Umbilical cord (tissue), 2 donors: ENCODE data around the gene CLEC3B. TPM values are rescaled to one million over a fixed set of nuclear protein-coding genes. Genes with fewer than 3 reads are reported as not detected.
"Not testable (repeated sequence)": the region's sequence is repeated elsewhere in the genome, so short reads cannot be mapped to it uniquely, and the experiment has no call there.

Experiments
- DNase-seq: peaks from one replicate; pipeline ENCODE4 v3.0.0-alpha.2; 2015; ENCODE audit warnings: low spot score
- total RNA-seq: library from RNA; depleted of rRNA; stranded (reverse); fragments of >200 nt; gene quantifications from one replicate; pipeline ENCODE4 v1.2.3, GENCODE V29; 2014; ENCODE audit warnings: low replicate concordance; ENCODE audit not compliant: insufficient read depth

CLEC3B gene
- total RNA-seq, 1 donor from 2014 or later: 18.3 TPM

DNA sequence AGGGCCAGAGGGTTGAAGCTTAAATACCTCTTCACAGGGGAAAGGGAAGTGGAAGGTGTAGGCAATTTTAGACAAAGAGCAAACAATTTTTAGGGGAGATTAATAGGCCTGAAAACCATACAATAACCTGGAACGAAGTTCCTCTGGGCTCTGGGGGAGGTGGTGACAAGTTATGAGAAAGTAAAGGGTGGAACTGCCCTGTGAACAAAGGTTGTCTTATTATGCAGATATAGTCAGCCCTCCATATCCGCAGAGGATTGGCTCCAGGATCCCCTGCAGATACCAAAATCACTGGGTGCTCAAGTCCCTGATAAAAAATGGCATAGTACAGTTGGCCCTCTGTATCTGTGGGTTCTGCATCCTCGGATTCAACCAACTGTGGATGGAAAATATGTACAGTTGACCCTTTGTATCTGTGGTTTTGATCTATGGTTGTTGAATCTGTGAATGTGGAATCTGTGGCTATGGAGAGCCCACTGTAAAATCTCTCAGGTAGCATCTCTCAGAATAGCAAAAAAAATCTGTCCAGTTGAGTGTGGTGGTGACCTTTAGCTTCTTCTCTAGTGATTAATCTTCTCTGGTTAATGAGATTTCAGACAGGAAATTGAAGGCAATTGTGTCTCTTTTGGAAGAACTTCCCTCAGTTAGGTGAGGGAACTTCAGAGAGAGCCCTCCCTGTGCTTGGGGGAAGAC is 40.2 kb downstream of the CLEC3B start:
- no peak for DNase-seq

DNA sequence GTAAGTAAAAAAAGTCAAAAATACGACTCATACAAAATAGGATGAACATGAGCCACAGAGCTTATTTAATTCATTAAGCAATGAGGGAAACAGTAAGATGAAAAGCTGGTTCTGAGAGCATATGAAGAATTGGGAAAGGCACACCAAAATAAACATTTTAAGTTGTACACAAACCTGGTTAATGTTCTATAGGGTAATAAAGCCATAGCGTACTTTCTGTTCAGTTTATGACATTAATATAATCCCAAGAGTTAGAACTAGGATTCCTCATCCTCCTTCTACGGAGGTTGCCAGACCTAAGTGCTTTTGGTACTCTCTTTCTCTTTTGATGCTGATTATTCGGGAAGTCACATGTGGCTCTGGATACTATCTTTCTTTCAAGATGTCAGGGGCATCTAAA is 41.4 kb downstream of the CLEC3B start:
- DNase-seq: no peak

- no peak for DNase-seq
Observed at GRCh38 chr3:45067941-45068340, 41.8 kb downstream of the CLEC3B start.

- DNase-seq: no peak
Observed at GRCh38 chr3:45071075-45071474, 45.0 kb downstream of the CLEC3B start.

- no peak for DNase-seq
Observed at GRCh38 chr3:45075821-45076625, 49.9 kb downstream of the CLEC3B start.

DNA sequence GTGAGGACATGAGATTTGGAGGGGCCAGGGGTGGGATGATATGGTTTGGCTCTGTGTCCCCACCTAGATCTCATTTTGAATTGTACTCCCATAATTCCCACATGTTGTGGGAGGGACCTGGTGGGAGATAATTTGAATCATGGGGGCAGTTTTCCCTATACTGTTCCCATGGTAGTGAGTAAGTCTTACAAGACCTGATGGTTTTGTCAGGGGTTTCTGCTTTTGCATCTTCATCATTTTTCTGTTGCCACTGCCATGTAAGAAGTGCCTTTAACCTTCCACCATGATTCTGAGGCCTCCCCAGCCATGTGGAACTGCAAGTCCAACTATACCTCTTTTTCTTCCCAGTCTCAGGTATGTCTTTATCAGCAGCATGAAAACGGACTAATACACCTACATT is 52.2 kb downstream of the CLEC3B start:
- not testable (repeated sequence) for DNase-seq

- DNase-seq: no peak
Observed at GRCh38 chr3:45078910-45079522, 52.9 kb downstream of the CLEC3B start.

DNA sequence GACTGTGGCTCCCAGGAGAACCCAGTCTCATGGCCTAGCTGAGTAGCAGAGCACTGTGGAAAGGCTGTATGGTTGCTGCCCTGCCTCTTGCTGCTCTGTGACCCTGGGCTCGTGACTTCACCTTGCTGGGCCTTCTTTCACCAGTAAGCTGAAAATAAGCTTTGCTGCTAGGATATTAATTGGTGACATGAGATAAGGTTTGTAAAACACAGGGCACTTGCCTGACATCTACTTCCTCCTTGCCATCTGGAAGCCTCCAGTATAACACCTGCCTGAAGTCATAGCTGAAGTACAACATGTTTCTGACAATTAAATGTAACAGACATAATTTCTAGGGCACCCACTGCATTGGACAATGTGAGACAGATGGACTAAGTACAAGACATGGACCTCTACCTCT is 53.6 kb downstream of the CLEC3B start:
- DNase-seq: no peak

DNA sequence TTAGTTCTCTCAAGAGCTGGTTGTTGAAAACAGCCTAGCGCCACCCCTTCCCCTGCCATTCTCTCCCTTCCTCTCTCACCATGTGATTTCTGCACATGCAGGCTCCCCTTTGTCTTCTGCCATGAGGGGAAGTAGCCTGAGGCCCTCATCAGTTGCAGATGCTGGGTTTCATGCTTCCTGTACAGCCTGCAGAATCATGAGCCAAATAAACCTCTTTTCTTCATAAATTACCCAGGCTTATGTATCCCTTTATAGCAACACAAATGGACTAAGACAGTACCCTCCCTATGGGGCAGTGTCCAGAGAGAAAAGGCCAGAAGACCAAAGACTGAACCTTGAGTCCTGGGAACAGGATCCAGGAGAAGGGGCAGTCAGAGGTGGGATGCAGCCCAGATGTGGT is 54.7 kb downstream of the CLEC3B start:
- no peak for DNase-seq

DNA sequence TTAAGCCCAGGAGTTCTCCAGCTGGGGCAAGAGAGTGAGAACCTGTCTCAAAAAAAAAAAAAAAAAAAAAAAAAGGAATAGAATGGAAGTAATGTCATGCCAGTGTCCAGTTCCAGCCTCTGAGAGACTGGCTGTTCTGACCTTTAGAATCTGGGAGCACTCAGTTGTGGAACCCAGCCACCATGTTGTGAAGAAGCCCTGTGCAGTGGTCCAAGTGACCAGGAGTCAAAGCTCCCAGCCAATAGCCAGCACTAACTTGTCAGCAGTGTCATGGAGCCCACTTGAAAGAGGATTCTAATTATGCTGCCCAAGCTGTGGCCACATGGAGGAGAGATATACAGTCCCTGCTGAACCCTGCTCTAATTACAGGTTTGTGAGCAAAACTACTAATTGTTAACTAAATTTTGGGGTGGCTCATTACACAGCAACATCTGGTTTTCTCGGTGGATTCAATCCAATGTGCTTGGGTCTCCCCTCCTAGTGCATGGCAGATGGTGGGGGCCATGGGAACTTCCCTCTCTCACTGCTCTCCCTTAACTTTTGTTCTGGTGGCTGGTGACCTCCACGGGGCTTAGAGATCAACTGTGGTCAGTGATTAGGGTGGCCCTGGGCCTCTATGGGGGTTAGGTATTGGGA is 55.5 kb downstream of the CLEC3B start:
- DNase-seq: no peak

DNA sequence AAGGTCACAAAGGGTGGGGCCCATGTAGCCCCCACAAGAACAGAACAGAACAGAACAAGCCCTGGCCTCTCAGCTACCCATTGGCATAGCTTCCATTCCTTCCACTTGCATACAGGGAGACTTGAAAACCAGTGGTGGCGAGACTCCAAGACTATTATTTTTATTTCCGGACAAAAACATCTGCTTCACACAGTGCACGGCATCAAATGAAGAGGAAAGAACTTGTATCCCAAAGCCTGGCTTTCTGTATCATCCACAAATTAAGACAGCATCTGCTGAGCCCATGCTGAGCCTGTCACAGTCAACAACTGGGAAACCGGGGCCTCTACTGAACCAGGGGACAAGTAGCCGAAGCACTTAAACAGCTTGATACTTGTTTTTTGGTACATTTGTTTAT is 56.0 kb downstream of the CLEC3B start:
- DNase-seq: peak; percentile 38

GRCh38 chr3:45083023-45083422 is 56.9 kb downstream of the CLEC3B start:
- DNase-seq: no peak

- DNase-seq: no peak
Observed at GRCh38 chr3:45084361-45084760, 58.3 kb downstream of the CLEC3B start.

DNA sequence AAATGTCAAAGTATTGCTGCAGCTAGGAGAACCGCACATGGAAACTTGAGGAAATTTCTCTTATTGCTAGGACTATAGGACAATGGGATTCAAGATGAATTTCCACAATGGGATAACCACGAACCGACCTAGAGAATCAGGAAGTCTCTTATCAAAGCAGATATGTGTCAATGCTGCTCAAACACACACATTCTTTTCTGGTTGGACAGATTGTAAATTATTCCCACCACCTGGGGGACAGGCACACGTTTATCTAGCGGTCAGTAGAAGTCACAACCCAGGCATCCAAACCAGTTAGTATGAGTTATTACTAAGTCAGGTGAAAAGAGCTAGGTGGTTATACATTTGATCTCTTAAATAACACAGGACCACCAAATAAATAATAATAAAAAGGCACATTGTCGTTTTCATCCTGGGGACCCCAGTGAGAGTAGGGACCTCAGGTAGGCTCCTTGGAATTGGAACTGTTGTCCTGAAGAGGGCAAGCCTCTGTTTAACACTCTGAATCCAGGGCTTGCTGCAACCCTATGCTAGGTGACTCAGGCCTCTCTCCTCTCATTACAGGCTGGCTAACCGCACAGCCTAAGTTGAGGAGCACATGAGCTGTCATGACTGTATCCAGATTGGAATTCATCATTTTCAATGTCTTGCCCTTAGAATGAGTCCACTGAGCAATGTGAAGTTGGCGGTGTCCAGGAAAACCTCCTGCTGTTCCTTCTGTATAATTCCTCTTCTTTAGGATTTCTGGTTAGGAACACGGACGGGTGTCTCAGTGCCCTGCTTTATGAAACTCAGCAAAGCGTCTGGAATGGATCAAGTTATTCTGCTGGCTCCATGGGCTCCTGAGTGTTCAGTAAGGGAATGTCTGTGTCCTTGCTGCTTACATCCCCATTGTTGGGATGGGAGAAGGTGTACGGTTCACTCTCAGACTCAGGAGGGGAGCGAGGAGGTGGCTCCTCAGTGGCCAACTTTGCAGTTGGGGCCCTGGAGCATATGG is 59.0 kb downstream of the CLEC3B start:
- peak; percentile 10 for DNase-seq

Other genes with a start within 250 kb of the CLEC3B start
- 24.8 TPM for gene TMEM42, start 164.4 kb upstream of the CLEC3B start, total RNA-seq
- gene TGM4, start 151.7 kb upstream of the CLEC3B start, total RNA-seq: 3.1 TPM
- 53.7 TPM for gene ZDHHC3, start 50.1 kb upstream of the CLEC3B start, total RNA-seq
- 15.2 TPM for gene EXOSC7, start 50.1 kb upstream of the CLEC3B start, total RNA-seq
- 0.72 TPM for gene CDCP1, start 120.1 kb downstream of the CLEC3B start, total RNA-seq
- 72.2 TPM for gene TMEM158, start 200.0 kb downstream of the CLEC3B start, total RNA-seq